HepG2 (cell line): ENCODE measurements around the gene KRT84. TPM values are rescaled to one million over a fixed set of nuclear protein-coding genes. Genes with fewer than 3 reads are reported as not detected.

Experiments used
- ATAC-seq: fragments of 200-7000 bp; cut with Tn5 transposase; 3 replicates; pipeline ENCODE4 v1.9.1; 2020; ENCODE audit warnings: mild to moderate bottlenecking, moderate library complexity
- BruUV-seq: library from RNA; stranded (reverse); fragments of 400-500 nt; replicated peaks from 2 replicates; lab custom pipeline; 2021; lab: Mats Ljungman, UMichigan
- CTCF ChIA-PET: fragments of 300-600 bp; formaldehyde crosslinking; extraction: SDS; loops from one replicate; lab custom pipeline; 2021; ENCODE audit warnings: low total read pairs, inconsistent platforms, low intra/inter-chr PET ratio; lab: Yijun Ruan, JAX
- POLR2A ChIA-PET: fragments of 350-600 bp; sonication (Branson Sonifier 250); formaldehyde crosslinking; loops from one replicate; lab custom pipeline; 2020; ENCODE audit warnings: antibody characterized with exemption, inconsistent platforms; lab: Yijun Ruan, JAX
- DNase-seq: peaks from one replicate; pipeline ENCODE4 v3.0.0-alpha.2; 2015; ENCODE audit warnings: low spot score
- FAIRE-seq: peaks from 3 replicates; lab custom pipeline; 2011; peaks lifted over from hg19 to GRCh38; lab: Jason Lieb, UNC
- H2AFZ ChIP-seq: one replicate; pipeline ENCODE4 v1.6.1; 2011; ENCODE audit warnings: low read length, inconsistent platforms
- H3K27ac ChIP-seq: fragments of 300-600 bp; 3 replicates; pipeline ENCODE4 v1.8.0; 2011; ENCODE audit warnings: mixed run types, mild to moderate bottlenecking, mixed read lengths, low read length, inconsistent platforms; ENCODE audit not compliant: insufficient read depth; ENCODE audit errors: extremely low read length
- H3K27me3 ChIP-seq, 2 experiments: fragments of 200-600 bp in 1 of 2; 2 replicates in 1 of 2; 3 replicates in 1 of 2; pipeline versions ENCODE4 v1.6.0 to v1.8.0; 2011; ENCODE audit warnings: low read length in 2 of 2, mild to moderate bottlenecking in 2 of 2, moderate library complexity in 2 of 2, inconsistent platforms in 1 of 2; ENCODE audit not compliant: insufficient read depth in 2 of 2, control insufficient read depth in 1 of 2
- H3K36me3 ChIP-seq, 2 experiments: fragments of 200-600 bp in 1 of 2; replicated peaks in 1 of 2; 2 replicates in 1 of 2; 3 replicates in 1 of 2; pipeline versions ENCODE4 v1.5.1 to v1.8.0; 2011; ENCODE audit warnings: low read length in 2 of 2, inconsistent platforms in 1 of 2; ENCODE audit not compliant: insufficient read depth in 2 of 2, control insufficient read depth in 1 of 2
- H3K4me1 ChIP-seq: 2 replicates; pipeline ENCODE4 v1.5.1; 2012; ENCODE audit warnings: low read length, inconsistent platforms; ENCODE audit not compliant: insufficient read depth
- H3K4me2 ChIP-seq: 2 replicates; pipeline ENCODE4 v1.6.0; 2011; ENCODE audit warnings: low read depth, low read length, inconsistent platforms
- H3K4me3 ChIP-seq, 3 experiments: fragments of 200-600 bp in 1 of 3; sonication (generic), shearing (Covaris generic) in 1 of 3; replicated peaks in 1 of 3; 2 replicates each; pipeline ENCODE4 v1.5.1; 2011 to 2016; ENCODE audit warnings: low read length in 3 of 3, inconsistent platforms in 2 of 3, low read depth in 2 of 3, mild to moderate bottlenecking in 2 of 3, control low read depth in 1 of 3, mixed read lengths in 1 of 3; ENCODE audit not compliant: insufficient read depth in 1 of 3
- H3K79me2 ChIP-seq: one replicate; pipeline ENCODE4 v1.6.1; 2011; ENCODE audit warnings: low read length, inconsistent platforms; ENCODE audit not compliant: insufficient read depth
- H3K9ac ChIP-seq: 2 replicates; pipeline ENCODE4 v1.6.0; 2011; ENCODE audit warnings: mild to moderate bottlenecking, low read depth, low read length, inconsistent platforms; ENCODE audit not compliant: insufficient read depth
- H3K9me3 ChIP-seq: 2 replicates; pipeline ENCODE4 v1.5.1; 2012; ENCODE audit warnings: mild to moderate bottlenecking, low read length
- H4K20me1 ChIP-seq: 2 replicates; pipeline ENCODE4 v1.6.0; 2011; ENCODE audit warnings: inconsistent platforms, mild to moderate bottlenecking, low read length, moderate library complexity; ENCODE audit not compliant: insufficient read depth
- ATM ChIP-seq: fragments of 450-650 bp; IDR thresholded peaks from 2 replicates; pipeline ENCODE4 v1.7.1; 2017; ENCODE audit warnings: mild to moderate bottlenecking, borderline replicate concordance
- FIP1L1 ChIP-seq: fragments of 200-400 bp; formaldehyde crosslinking; IDR thresholded peaks from 2 replicates; pipeline ENCODE4 v1.6.1; 2018; ENCODE audit warnings: low read depth, mild to moderate bottlenecking, low read length, moderate library complexity, borderline replicate concordance; ENCODE audit not compliant: insufficient read depth
- HOXA9 ChIP-seq: sonication (generic); formaldehyde crosslinking; IDR thresholded peaks from 2 replicates; pipeline ENCODE4 v1.8.1; 2022; ENCODE audit warnings: missing genetic modification reagents, mild to moderate bottlenecking, moderate library complexity, borderline replicate concordance
- HOXD1 ChIP-seq: sonication (generic); formaldehyde crosslinking; IDR thresholded peaks from 2 replicates; pipeline ENCODE4 v1.5.0; 2020; ENCODE audit warnings: missing genetic modification reagents
- RBM39 ChIP-seq: fragments of 200-400 bp; formaldehyde crosslinking; IDR thresholded peaks from one replicate; pipeline ENCODE4 v1.6.1; 2018; ENCODE audit warnings: antibody characterized with exemption, mild to moderate bottlenecking, low read depth, low read length; ENCODE audit not compliant: poor library complexity, severe bottlenecking
- THAP9 ChIP-seq: sonication (generic); formaldehyde crosslinking; IDR thresholded peaks from 2 replicates; pipeline ENCODE4; 2020; ENCODE audit warnings: missing genetic modification reagents, mild to moderate bottlenecking, borderline replicate concordance
- ZNF496 ChIP-seq: sonication (generic); formaldehyde crosslinking; IDR thresholded peaks from 2 replicates; pipeline ENCODE4 v1.8.1; 2023; ENCODE audit warnings: mild to moderate bottlenecking, moderate library complexity, missing genetic modification reagents; ENCODE audit not compliant: insufficient replicate concordance
- ZNF607 ChIP-seq: sonication (generic); formaldehyde crosslinking; IDR thresholded peaks from 2 replicates; pipeline ENCODE4 v1.5.1; 2020; ENCODE audit warnings: missing genetic modification reagents, mild to moderate bottlenecking, borderline replicate concordance
- ZNF629 ChIP-seq: sonication (generic); formaldehyde crosslinking; conservative IDR thresholded peaks from 2 replicates; pipeline ENCODE4 v1.5.0; 2020; ENCODE audit warnings: missing genetic modification reagents
- ZSCAN21 ChIP-seq: sonication (generic); formaldehyde crosslinking; IDR thresholded peaks from 2 replicates; pipeline ENCODE4 v1.8.0; 2022; ENCODE audit warnings: mild to moderate bottlenecking, missing genetic modification reagents, moderate library complexity, borderline replicate concordance
- WGBS: methylation state at CpG from one replicate; pipeline ENCODE4 v1.1.6; 2017; ENCODE audit warnings: low lambda C conversion rate; 5-methylcytosine and 5-hydroxymethylcytosine counted together
- in situ Hi-C: cut with HindIII; loops from 2 replicates; pipeline ENCODE4 v1.10.0; 2017; ENCODE audit warnings: low pct_unique_long_range_greater_than_20kb; ENCODE audit not compliant: extremely low pct_ligation_motif_present
- intact Hi-C: fragments of 100-400 bp; cut with micrococcal nuclease; formaldehyde crosslinking; loops from one replicate; pipeline ENCODE4 v1.10.0; 2022; ENCODE audit not compliant: unreplicated experiment
- polyA plus RNA-seq, 8 experiments: library from polyadenylated mRNA; depleted of rRNA in 3 of 8; stranded (reverse) in 7 of 8; unstranded in 1 of 8; fragments of >200 nt; fragmentation: Illumina TruSeq in 4 of 8; extraction: Trizol in 4 of 8; gene quantifications; 2 replicates each; pipeline versions ENCODE4 v1.2.1 to v1.2.3, GENCODE V29; 2011 to 2016; ENCODE audit warnings: low read depth in 4 of 8, missing spikeins in 1 of 8, mixed read lengths in 1 of 8; ENCODE audit not compliant: insufficient read depth in 1 of 8
- total RNA-seq, 5 experiments: library from RNA; depleted of rRNA; stranded (reverse); fragments of >200 nt; fragmentation: Illumina TruSeq; extraction: Trizol; gene quantifications; 2 replicates each; pipeline ENCODE4 v1.2.3, GENCODE V29; 2016; ENCODE audit warnings: low read depth in 1 of 5
- TF ChIP-seq, protein P1 (sequence below): fragments of 450-650 bp; IDR thresholded peaks from 2 replicates; pipeline ENCODE4 v1.6.1; 2017
- TF ChIP-seq, protein P2 (sequence below): sonication (generic); formaldehyde crosslinking; IDR thresholded peaks from 2 replicates; pipeline ENCODE4 v1.4.0; 2020; ENCODE audit warnings: mild to moderate bottlenecking, missing genetic modification reagents
- TF ChIP-seq, protein P3 (sequence below): sonication (generic); formaldehyde crosslinking; IDR thresholded peaks from 2 replicates; pipeline ENCODE4 v1.8.0; 2022; ENCODE audit warnings: mild to moderate bottlenecking, missing genetic modification reagents, moderate library complexity

The KRT84 gene
- total and polyA plus RNA-seq, 2 of the 13 experiments (the other 11 are each of a cell fraction or from before 2014, with no cell fraction given), result not detected

DNA sequence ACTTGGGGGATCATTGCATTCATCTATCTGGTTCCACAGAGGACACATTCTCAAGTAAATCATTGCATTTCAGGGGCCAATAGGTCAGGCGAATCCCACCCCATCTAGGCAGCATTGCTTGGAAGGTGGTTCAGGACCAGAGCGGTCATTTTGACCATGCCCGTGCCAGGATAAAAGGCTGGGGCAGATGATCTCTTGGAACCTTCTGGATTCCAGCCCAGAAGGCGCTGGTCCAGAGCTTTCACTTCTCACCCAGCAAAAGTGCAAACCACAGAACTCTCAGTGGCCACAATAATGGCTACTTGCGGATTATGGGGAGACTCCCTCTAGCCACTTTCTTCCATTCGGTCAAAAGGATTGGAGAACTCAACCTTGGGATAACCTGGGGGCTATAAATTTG lies 17.6 kb downstream of the KRT84 start:
- no peak overlapping the region for H2AFZ ChIP-seq
- H3K9me3 ChIP-seq, result no peaks in the 10 kb centered on the region
- CTCF ChIA-PET, result no interaction called here
- TF ChIP-seq THAP9 (no peak), ZSCAN21 (CRISPR knock-in tag) (no peak), HOXD1 (CRISPR knock-in tag) (no peak), RBM39 (no peak), ZNF496 (CRISPR knock-in tag) (no peak), FIP1L1 (no peak), ATM (no peak), HOXA9 (CRISPR knock-in tag) (no peak), ZNF629 (CRISPR knock-in tag) (no peak), ZNF607 (CRISPR knock-in tag) (no peak)
- TF ChIP-seq, protein P1, sequence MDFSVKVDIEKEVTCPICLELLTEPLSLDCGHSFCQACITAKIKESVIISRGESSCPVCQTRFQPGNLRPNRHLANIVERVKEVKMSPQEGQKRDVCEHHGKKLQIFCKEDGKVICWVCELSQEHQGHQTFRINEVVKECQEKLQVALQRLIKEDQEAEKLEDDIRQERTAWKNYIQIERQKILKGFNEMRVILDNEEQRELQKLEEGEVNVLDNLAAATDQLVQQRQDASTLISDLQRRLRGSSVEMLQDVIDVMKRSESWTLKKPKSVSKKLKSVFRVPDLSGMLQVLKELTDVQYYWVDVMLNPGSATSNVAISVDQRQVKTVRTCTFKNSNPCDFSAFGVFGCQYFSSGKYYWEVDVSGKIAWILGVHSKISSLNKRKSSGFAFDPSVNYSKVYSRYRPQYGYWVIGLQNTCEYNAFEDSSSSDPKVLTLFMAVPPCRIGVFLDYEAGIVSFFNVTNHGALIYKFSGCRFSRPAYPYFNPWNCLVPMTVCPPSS, result no peak
- TF ChIP-seq, protein P2, sequence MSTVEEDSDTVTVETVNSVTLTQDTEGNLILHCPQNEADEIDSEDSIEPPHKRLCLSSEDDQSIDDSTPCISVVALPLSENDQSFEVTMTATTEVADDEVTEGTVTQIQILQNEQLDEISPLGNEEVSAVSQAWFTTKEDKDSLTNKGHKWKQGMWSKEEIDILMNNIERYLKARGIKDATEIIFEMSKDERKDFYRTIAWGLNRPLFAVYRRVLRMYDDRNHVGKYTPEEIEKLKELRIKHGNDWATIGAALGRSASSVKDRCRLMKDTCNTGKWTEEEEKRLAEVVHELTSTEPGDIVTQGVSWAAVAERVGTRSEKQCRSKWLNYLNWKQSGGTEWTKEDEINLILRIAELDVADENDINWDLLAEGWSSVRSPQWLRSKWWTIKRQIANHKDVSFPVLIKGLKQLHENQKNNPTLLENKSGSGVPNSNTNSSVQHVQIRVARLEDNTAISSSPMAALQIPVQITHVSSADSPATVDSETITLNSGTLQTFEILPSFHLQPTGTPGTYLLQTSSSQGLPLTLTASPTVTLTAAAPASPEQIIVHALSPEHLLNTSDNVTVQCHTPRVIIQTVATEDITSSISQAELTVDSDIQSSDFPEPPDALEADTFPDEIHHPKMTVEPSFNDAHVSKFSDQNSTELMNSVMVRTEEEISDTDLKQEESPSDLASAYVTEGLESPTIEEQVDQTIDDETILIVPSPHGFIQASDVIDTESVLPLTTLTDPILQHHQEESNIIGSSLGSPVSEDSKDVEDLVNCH (CRISPR knock-in tag), result no peak
- TF ChIP-seq, protein P3, sequence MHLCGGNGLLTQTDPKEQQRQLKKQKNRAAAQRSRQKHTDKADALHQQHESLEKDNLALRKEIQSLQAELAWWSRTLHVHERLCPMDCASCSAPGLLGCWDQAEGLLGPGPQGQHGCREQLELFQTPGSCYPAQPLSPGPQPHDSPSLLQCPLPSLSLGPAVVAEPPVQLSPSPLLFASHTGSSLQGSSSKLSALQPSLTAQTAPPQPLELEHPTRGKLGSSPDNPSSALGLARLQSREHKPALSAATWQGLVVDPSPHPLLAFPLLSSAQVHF (CRISPR knock-in tag), result no peak
- H3K79me2 ChIP-seq, result no peaks in the 10 kb centered on the region
- no peak overlapping the region for H3K4me3 ChIP-seq
- H3K9ac ChIP-seq, result no peak overlapping the region
- ATAC-seq, result no peak
- 8% methylated on average over 6 of the region's 6 CpGs for WGBS
- no TSS peak for BruUV-seq
- peaks cover 6 to 55% of the 10 kb centered on the region in 2 experiments; a peak in 4 of 5 replicates for H3K27me3 ChIP-seq
- no peak for FAIRE-seq
- peaks cover 5% of the 10 kb centered on the region; the same call in 1 of the 2 replicates for H3K4me1 ChIP-seq
- H4K20me1 ChIP-seq, result no peaks in the 10 kb centered on the region
- POLR2A ChIA-PET, result no interaction called here
- DNase-seq, result no peak
- in situ Hi-C loops, result no loop called here
- no peak overlapping the region for H3K4me2 ChIP-seq
- H3K36me3 ChIP-seq, result no peaks in the 10 kb centered on the region
- intact Hi-C loops, result no loop called here
- H3K27ac ChIP-seq, result no peak overlapping the region
